ENCODE measurements around the gene FAM13C.

FAM13C gene

GRCh38 chr10:59362959-59363381 lies 621 bp upstream of the FAM13C start (continued):
- TF ChIP-seq ZNF398 (tag by site-specific recombination; IDR thresholded peaks at IDR 0.05) (peak; percentile 30; the same call in 1 of the 2 replicates), ZNF174 (tag by site-specific recombination; IDR thresholded peaks at IDR 0.05) (no peak), ZNF114 (tag by site-specific recombination; IDR thresholded peaks at IDR 0.05) (no peak)

- Histone ChIP-seq H3K4me3 (ENCODE audit: low read depth, low read length) (peak overlapping the region; percentile 47), H3K4me1 (ENCODE audit: control insufficient read depth, insufficient read depth, low read length) (peaks cover 10% of the 10 kb centered on the region), H3K36me3 (ENCODE audit: control insufficient read depth in 2 of 2, insufficient read depth in 1 of 2, low read length in 2 of 2) (no peaks in the 10 kb centered on the region), H3K27ac (ENCODE audit: extremely low read depth, low read depth, low read length) (peak overlapping the region; percentile 8; the same call in 1 of the 2 replicates), H3K9me3 (ENCODE audit: control insufficient read depth, insufficient read depth, low read depth, low read length) (no peaks in the 10 kb centered on the region)
- POLR2A ChIA-PET, result interaction anchor here (0.8 kb wide), 1 partner anchor 143 kb away, joined by 3 read pairs; no protein-coding TSS in a partner anchor
- CTCF ChIA-PET, result interaction anchor here (0.6 to 0.8 kb wide), 2 partner anchors 219 to 529 kb away, joined by 3 read pairs; no protein-coding TSS in a partner anchor
- no peak for TF ChIP-seq BCL11B (tag by site-specific recombination; IDR thresholded peaks at IDR 0.05; ENCODE audit: low read depth)
- peak; percentile 73 for TF ChIP-seq ZNF335 (tag by site-specific recombination; conservative IDR thresholded peaks at IDR 0.05)
These were observed 646 bp downstream of the FAM13C start for GRCh38 chr10:59361663-59362143.

DNA sequence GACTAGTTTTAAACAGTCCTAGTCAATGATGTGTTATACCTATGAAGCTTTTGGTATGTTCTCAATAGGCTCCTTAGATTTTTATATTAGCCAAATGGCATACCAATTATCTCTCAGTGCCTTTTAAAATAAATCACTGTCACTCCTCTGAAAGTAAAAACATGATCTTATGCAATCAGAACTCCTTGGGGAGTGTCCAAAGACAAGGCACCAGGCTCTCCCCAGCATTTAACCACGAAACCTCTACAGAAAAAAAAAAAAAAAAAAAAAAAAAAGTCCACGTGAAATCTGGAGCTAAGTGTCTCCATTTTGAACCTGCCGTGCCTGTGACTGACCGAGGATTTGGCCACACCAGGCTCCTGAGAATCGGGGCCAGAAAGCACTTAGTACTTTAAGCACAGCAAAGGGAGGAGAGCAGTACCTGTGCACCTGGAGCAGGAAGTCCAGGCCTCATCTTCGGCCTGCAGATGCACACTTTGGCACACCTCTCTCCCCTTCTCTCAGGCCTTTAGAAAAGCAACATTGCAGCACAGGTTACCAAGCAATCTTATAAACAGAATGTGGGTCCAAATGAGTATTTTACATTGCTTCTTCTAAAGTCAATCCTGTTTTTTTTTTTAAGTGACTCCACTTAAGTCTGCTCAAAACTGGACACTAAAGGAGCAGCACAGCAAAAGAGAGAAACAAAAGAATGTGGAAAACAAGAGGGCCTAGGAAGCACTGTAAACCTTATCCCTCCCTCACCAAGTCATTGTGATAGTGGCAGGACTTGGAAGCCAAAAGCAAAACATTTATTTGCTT lies 1.5 kb downstream of the FAM13C start:
- Histone ChIP-seq H3K27ac (ENCODE audit: extremely low read depth, low read depth, low read length) (no peak overlapping the region), H3K4me1 (ENCODE audit: control insufficient read depth, insufficient read depth, low read length) (peaks cover 10% of the 10 kb centered on the region), H3K4me3 (ENCODE audit: low read depth, low read length) (no peak overlapping the region), H3K36me3 (ENCODE audit: control insufficient read depth in 2 of 2, insufficient read depth in 1 of 2, low read length in 2 of 2) (no peaks in the 10 kb centered on the region), H3K9me3 (ENCODE audit: control insufficient read depth, insufficient read depth, low read depth, low read length) (no peaks in the 10 kb centered on the region)
- CTCF ChIA-PET, result interaction anchor here (0.5 to 0.6 kb wide), 2 partner anchors 48 to 291 kb away, joined by 3 to 4 read pairs; no protein-coding TSS in a partner anchor
- POLR2A ChIA-PET, result interaction anchor here (0.6 kb wide), 2 partner anchors 12 to 1153 kb away, joined by 3 to 4 read pairs; no protein-coding TSS in a partner anchor
- TF ChIP-seq ZNF645 (tag by site-specific recombination; IDR thresholded peaks at IDR 0.05), result no peak
- TF ChIP-seq WT1 (tag by site-specific recombination; IDR thresholded peaks at IDR 0.05), result 0 out of 2 replicates have a peak, but pooled peaks have one; percentile 18
- no peak for TF ChIP-seq ZNF221 (tag by site-specific recombination; IDR thresholded peaks at IDR 0.05; ENCODE audit: borderline replicate concordance)
- TF ChIP-seq, protein P1, sequence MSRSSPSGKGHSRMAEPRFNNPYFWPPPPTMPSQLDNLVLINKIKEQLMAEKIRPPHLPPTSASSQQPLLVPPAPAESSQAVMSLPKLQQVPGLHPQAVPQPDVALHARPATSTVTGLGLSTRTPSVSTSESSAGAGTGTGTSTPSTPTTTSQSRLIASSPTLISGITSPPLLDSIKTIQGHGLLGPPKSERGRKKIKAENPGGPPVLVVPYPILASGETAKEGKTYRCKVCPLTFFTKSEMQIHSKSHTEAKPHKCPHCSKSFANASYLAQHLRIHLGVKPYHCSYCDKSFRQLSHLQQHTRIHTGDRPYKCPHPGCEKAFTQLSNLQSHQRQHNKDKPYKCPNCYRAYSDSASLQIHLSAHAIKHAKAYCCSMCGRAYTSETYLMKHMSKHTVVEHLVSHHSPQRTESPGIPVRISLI (tag by site-specific recombination; IDR thresholded peaks at IDR 0.05), result peak; percentile 91

- peaks cover 10% of the 10 kb centered on the region for H3K4me1 ChIP-seq (ENCODE audit: control insufficient read depth, insufficient read depth, low read length)
- POLR2A ChIA-PET, result no interaction called here
- H3K4me3 ChIP-seq (ENCODE audit: low read depth, low read length), result no peak overlapping the region
- H3K36me3 ChIP-seq (ENCODE audit: control insufficient read depth in 2 of 2, insufficient read depth in 1 of 2, low read length in 2 of 2), result no peaks in the 10 kb centered on the region
- H3K9me3 ChIP-seq (ENCODE audit: control insufficient read depth, insufficient read depth, low read depth, low read length), result no peaks in the 10 kb centered on the region
- CTCF ChIA-PET, result no interaction called here
- H3K27ac ChIP-seq (ENCODE audit: extremely low read depth, low read depth, low read length), result no peak overlapping the region
- TF ChIP-seq ZNF600 (tag by site-specific recombination; IDR thresholded peaks at IDR 0.05) (no peak), ZNF341 (tag by site-specific recombination; IDR thresholded peaks at IDR 0.05; ENCODE audit: low read depth) (no peak)
These were observed 3.8 kb downstream of the FAM13C start for GRCh38 chr10:59358576-59358975.

Measured in HEK293 (cell line).